Heart left ventricle (tissue), 16 donors: ENCODE results near the gene MAML2. TPM values are rescaled to one million over a fixed set of nuclear protein-coding genes. Genes with fewer than 3 reads are reported as not detected.
A peak's percentile ranks its signal among the peaks of the same experiment; 100 is the strongest.

Experiments used
- ATAC-seq, 4 donors: fragments of 200-7000 bp; cut with Tn5 transposase; one replicate each; pipeline ENCODE4 v1.9.1; 2020 to 2022; ENCODE audit warnings: moderate library complexity in 4 of 4, mild to moderate bottlenecking in 3 of 4, moderate number of reproducible peaks in 1 of 4
- DNase-seq, 5 donors: peaks; one replicate each; pipeline ENCODE4 v3.0.0-alpha.2; 2020
- H3K27ac ChIP-seq, 12 donors: fragments of 200-600 bp; sonication (generic) in 4 of 12; one replicate each; pipeline versions ENCODE4 v1.5.0 to v1.8.0; 2016 to 2022; ENCODE audit warnings: mild to moderate bottlenecking in 2 of 12
- H3K27me3 ChIP-seq, 9 donors: fragments of 200-600 bp; sonication (generic) in 2 of 9; one replicate each; pipeline versions ENCODE4 v1.5.1 to v1.8.0; 2016 to 2022; ENCODE audit warnings: mild to moderate bottlenecking in 3 of 9
- H3K36me3 ChIP-seq, 9 donors: fragments of 200-600 bp; sonication (generic) in 2 of 9; one replicate each; pipeline versions ENCODE4 v1.5.0 to v1.8.0; 2018 to 2022; ENCODE audit warnings: mild to moderate bottlenecking in 2 of 9
- H3K4me1 ChIP-seq, 12 donors: fragments of 200-600 bp; sonication (generic) in 4 of 12; one replicate each; pipeline versions ENCODE4 v1.5.0 to v1.8.0; 2016 to 2022; ENCODE audit warnings: mild to moderate bottlenecking in 3 of 12
- H3K4me3 ChIP-seq, 12 donors: fragments of 200-600 bp; sonication (generic) in 4 of 12; one replicate each; pipeline versions ENCODE4 v1.5.0 to v1.8.0; 2017 to 2022; ENCODE audit warnings: mild to moderate bottlenecking in 9 of 12, moderate library complexity in 4 of 12
- H3K9me3 ChIP-seq, 12 donors: fragments of 200-600 bp; sonication (generic) in 4 of 12; one replicate each; pipeline versions ENCODE4 v1.5.0 to v1.8.0; 2016 to 2022; ENCODE audit warnings: mild to moderate bottlenecking in 1 of 12
- POLR2A ChIP-seq, 2 donors: fragments of 450-650 bp; IDR thresholded peaks; one replicate each; pipeline ENCODE4 v1.6.1; 2017; ENCODE audit warnings: antibody characterized with exemption in 2 of 2, mild to moderate bottlenecking in 2 of 2, moderate library complexity in 2 of 2
- WGBS, 4 donors: extraction: QIAGEN DNeasy Blood & Tissue Kit in 2 of 4; methylation state at CpG; one replicate each; pipeline versions ENCODE4 v1.1.5 to v1.1.7; 2013 to 2018; 5-methylcytosine and 5-hydroxymethylcytosine counted together
- intact Hi-C, 10 donors: fragments of 100-400 bp; cut with DNase I; formaldehyde crosslinking; loops; one replicate each; pipeline versions ENCODE4 v1.11.1 to v1.14.2; 2022
- polyA plus RNA-seq, 2 donors: library from polyadenylated mRNA; stranded (reverse); fragments of 200-250 nt; gene quantifications; one replicate each; pipeline ENCODE4 v1.2.3, GENCODE V29; 2013
- total RNA-seq, 9 donors: library from RNA; depleted of rRNA in 2 of 9; stranded (reverse); fragments of >200 nt in 2 of 9; fragmentation: NEBNext Ultra II Directional in 3 of 9; extraction: Animal tissue kit (Norgen Biotek cat#: 25700) in 3 of 9; gene quantifications; one replicate each; pipeline versions ENCODE4 v1.1.0 to v1.2.4, GENCODE V29; 2016 to 2023
- TF ChIP-seq, protein P1 (sequence below), 12 donors: fragments of 200-600 bp; sonication (generic) in 4 of 12; IDR thresholded peaks; one replicate each; pipeline versions ENCODE4 v1.5.0 to v1.8.0; 2018 to 2022; ENCODE audit warnings: antibody characterized with exemption in 12 of 12, mild to moderate bottlenecking in 5 of 12
- donor health status: ischemic (EF 13 %, LVEDD 7.1; RV severe dilation, severe dysfunction).
- donor health status: healthy with polysubstance abuse.
- donor health status: DM: no; HTN: yes; CAD: no.
- donor health status: DM: no; HTN: no; CAD: no.
- donor health status: ischemic (EF 25% LVEDD 6.9; RV normal size, moderate dysfunction).
- donor health status: ischemic (EF 25% LVEDD 5.7; RV mildly dilated, moderate dysfunction).
- donor health status: healthy.
- donor health status: DM: yes; HTN: yes; CAD: no.
- donor health status: ischemic (EF 35%, LVEDD 5.7; RV mildly dilated, moderate dysfunction).
- donor health status: nonischemic (EF 11% LVEDD 7.7; RV severe dilation, severe dysfunction).
- donor health status: DM: yes; HTN: yes; CAD: no.
- donor health status: PGD.
- donor health status: ischemic (EF 29% LVEDD 5.4; RV normal size, mild dysfunction).
- donor health status: nonischemic (EF 23%, LVEDD 6.1; RV moderate dilation, normal function).

MAML2 gene
- total and polyA plus RNA-seq, 11 donors: 1.3 to 10.8 (median 4.8) TPM

GRCh38 chr11:96232132-96232531 lies 110.9 kb downstream of the MAML2 start:
- Histone ChIP-seq H3K27ac (no peak overlapping the region), H3K4me3 (no peak overlapping the region), H3K27me3 (no peaks in the 10 kb centered on the region), H3K9me3 (no peaks in the 10 kb centered on the region), H3K4me1 (peaks cover 0 to 73% (median 22%) of the 10 kb centered on the region in 12 donors), H3K36me3 (no peaks in the 10 kb centered on the region)
- no peak for TF ChIP-seq POLR2A (IDR thresholded peaks at IDR 0.05)
- TF ChIP-seq, protein P1, sequence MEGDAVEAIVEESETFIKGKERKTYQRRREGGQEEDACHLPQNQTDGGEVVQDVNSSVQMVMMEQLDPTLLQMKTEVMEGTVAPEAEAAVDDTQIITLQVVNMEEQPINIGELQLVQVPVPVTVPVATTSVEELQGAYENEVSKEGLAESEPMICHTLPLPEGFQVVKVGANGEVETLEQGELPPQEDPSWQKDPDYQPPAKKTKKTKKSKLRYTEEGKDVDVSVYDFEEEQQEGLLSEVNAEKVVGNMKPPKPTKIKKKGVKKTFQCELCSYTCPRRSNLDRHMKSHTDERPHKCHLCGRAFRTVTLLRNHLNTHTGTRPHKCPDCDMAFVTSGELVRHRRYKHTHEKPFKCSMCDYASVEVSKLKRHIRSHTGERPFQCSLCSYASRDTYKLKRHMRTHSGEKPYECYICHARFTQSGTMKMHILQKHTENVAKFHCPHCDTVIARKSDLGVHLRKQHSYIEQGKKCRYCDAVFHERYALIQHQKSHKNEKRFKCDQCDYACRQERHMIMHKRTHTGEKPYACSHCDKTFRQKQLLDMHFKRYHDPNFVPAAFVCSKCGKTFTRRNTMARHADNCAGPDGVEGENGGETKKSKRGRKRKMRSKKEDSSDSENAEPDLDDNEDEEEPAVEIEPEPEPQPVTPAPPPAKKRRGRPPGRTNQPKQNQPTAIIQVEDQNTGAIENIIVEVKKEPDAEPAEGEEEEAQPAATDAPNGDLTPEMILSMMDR (IDR thresholded peaks at IDR 0.05): no peak
- intact Hi-C loops: no loop called here
- DNase-seq (no peak), ATAC-seq (no peak)
- 78 to 85% (median 83%) methylated on average over 6 of the region's 6 CpGs for WGBS, 4 donors

DNA sequence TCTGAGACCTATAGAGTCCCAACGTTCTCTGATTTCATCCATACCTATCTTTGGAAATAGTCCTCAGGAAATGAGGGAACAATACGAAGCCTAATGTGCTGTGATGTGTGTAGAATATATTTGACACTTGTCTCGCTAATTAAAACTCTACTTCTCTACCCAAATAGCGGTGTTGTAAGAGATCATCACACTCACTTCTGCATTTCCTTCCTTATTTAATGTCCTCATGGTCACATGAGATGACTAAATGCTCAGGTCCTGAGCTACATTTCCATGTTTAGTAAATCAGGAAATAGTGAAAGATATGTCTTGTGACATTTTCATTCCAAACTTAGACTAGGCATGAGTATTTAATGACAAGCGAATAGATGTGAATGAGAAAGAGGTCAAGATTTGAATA lies 112.3 kb downstream of the MAML2 start:
- H3K27ac ChIP-seq: peak overlapping the region in 1 of 12 donors; percentile 79
- no peaks in the 10 kb centered on the region for H3K27me3 ChIP-seq
- ATAC-seq (peak in 3 of 4 donors; percentile 36 to 56 (median 54)), DNase-seq (no peak)
- no peaks in the 10 kb centered on the region for H3K36me3 ChIP-seq
- intact Hi-C loops: no loop called here
- no peaks in the 10 kb centered on the region for H3K9me3 ChIP-seq
- H3K4me3 ChIP-seq: no peak overlapping the region
- 69 to 74% (median 73%) methylated on average over 5 of the region's 5 CpGs for WGBS, 4 donors
- no peak for TF ChIP-seq POLR2A (IDR thresholded peaks at IDR 0.05)
- TF ChIP-seq, protein P1 (IDR thresholded peaks at IDR 0.05): no peak
- H3K4me1 ChIP-seq: peaks cover 0 to 67% (median 27%) of the 10 kb centered on the region in 12 donors

DNA sequence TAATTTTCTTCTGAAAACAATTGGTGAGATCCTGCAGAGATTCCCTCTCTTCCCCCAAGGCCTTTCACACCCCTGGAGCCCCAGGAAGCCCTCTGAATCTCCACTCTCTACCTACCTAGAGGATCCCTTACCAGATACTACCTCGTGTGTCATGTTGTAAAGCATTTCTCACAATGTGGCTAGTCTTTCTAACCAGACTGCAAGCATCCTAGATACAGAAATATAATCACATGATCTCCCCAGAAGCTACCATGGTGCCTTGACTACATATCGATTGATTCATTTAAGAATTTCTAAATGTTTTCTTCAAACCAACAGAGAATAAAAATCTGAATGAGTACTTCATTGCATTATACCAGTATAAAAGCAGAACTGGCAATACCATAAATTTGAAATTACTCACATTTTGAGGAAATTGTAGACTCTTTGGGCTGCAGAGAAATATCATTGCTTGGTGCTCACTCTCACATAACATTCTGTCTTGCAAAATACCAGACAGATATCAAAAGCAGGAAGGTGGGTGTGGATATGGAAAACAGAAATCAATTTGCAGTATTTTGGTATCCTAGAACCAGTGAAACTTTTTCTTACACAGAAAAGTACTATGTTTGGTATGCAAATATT lies 113.5 kb downstream of the MAML2 start:
- intact Hi-C loops: loop anchor here in 2 of 10 donors (5.0 to 10.0 kb wide), 3 partner anchors 105 to 175 kb away; partner anchors contain the start of gene MAML2 (in 1 of the 2)
- 78 to 83% (median 83%) methylated on average over 2 of the region's 2 CpGs for WGBS, 4 donors
- TF ChIP-seq, protein P1 (IDR thresholded peaks at IDR 0.05): no peak
- no peak for TF ChIP-seq POLR2A (IDR thresholded peaks at IDR 0.05)
- H3K36me3 ChIP-seq: no peaks in the 10 kb centered on the region
- no peak overlapping the region for H3K4me3 ChIP-seq
- DNase-seq (no peak), ATAC-seq (no peak)
- no peaks in the 10 kb centered on the region for H3K27me3 ChIP-seq
- H3K27ac ChIP-seq: peak overlapping the region in 11 of 12 donors; percentile 34 to 87 (median 66)
- H3K9me3 ChIP-seq: no peaks in the 10 kb centered on the region
- peaks cover 0 to 66% (median 27%) of the 10 kb centered on the region in 12 donors for H3K4me1 ChIP-seq

DNA sequence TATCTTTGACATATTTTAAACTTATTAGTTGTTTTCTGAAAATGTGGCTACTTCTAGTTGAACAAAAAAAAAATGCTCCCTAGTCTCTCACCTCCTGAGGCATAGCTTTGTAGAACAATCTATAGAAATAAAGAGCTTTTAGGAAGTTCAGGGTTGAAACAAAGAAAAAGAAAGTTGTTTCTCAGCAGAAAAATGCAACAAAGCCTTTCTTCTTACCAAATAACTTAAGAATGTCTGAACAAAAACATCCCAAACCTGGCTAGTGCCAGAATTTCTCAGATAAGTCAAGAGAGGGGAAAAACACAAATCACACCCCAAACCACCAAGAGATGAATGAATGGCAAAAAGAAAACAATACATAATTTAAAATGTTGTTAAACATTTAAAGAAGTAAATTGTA lies 114.1 kb downstream of the MAML2 start:
- no peaks in the 10 kb centered on the region for H3K36me3 ChIP-seq
- intact Hi-C loops: loop anchor here in 2 of 10 donors (5.0 to 10.0 kb wide), 3 partner anchors 106 to 174 kb away; partner anchors contain the start of gene MAML2 (in 1 of the 2)

More for the DNA sequence above, 114.1 kb downstream of the MAML2 start:
- no peaks in the 10 kb centered on the region for H3K27me3 ChIP-seq
- H3K4me1 ChIP-seq: peaks cover 0 to 66% (median 27%) of the 10 kb centered on the region in 12 donors
- DNase-seq (no peak), ATAC-seq (no peak)
- TF ChIP-seq, protein P1 (IDR thresholded peaks at IDR 0.05): no peak
- TF ChIP-seq POLR2A (IDR thresholded peaks at IDR 0.05): no peak
- no peaks in the 10 kb centered on the region for H3K9me3 ChIP-seq
- no peak overlapping the region for H3K4me3 ChIP-seq
- H3K27ac ChIP-seq: peak overlapping the region; percentile 34 to 87 (median 64)
